Measurements from ENCODE around the gene ARHGAP23. TPM values are rescaled to one million over a fixed set of nuclear protein-coding genes. Genes with fewer than 3 reads are reported as not detected.

ARHGAP23 gene
- total and polyA plus RNA-seq, 2 donors (not counting 3 experiments of a cell fraction or from before 2014, with no cell fraction given): 25.4 to 190 TPM

DNA sequence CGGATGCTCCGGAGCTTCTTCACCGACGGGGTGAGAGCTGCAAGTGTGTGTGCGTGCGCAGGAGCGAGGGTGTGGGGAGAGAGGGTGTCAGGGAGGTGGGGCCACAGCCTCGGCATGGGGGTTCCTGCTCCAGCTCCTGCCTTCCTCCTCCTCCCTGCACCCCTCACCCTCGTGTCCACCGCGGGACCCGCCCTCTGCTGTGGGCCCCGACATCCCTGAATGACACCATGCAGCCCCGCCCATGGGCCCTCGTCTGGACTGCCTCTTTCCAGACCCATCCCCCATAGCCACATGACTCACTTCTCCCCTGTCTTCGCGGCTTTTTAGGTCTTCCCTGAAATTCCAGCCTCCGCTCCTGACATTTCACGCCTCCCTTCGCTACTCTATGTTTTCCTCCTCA, 41.6 kb downstream of the ARHGAP23 start:
- CTCF ChIA-PET: interaction anchor here (0.7 to 1.9 kb wide), 3 partner anchors 14 to 45 kb away, joined by 3 to 19 read pairs (median 5); no protein-coding TSS in a partner anchor
- no peak overlapping the region for H3K4me2 ChIP-seq (ENCODE audit: insufficient read depth, low read length)
- DNase-seq (ENCODE audit: low read depth, low spot score): peak; percentile 23
- H3K79me2 ChIP-seq (ENCODE audit: control insufficient read depth, insufficient read depth, low read length): peaks cover 58% of the 10 kb centered on the region
- no peaks in the 10 kb centered on the region for H4K20me1 ChIP-seq (replicated peaks; ENCODE audit: control insufficient read depth, extremely low read depth, insufficient read depth, low read length)
- no peak overlapping the region for H2AFZ ChIP-seq (ENCODE audit: low read depth, low read length)
- no peak for FAIRE-seq
- dilution Hi-C loops (cut with MboI; ENCODE audit: extremely low pct_ligation_motif_present, low sequenced_read_pairs): no loop called here
- peaks cover 21 to 45% of the 10 kb centered on the region in 2 experiments for H3K36me3 ChIP-seq (ENCODE audit: control insufficient read depth in 2 of 2, extremely low read depth in 1 of 2, insufficient read depth in 2 of 2, low read length in 2 of 2)
- H3K4me3 ChIP-seq (replicated peaks in 1 of 3; ENCODE audit: insufficient read depth in 1 of 3, low read depth in 1 of 3, low read length in 3 of 3): no peak overlapping the region
- POLR2A ChIA-PET: interaction anchor here (1.7 kb wide), 1 partner anchor 46 kb away, joined by 3 read pairs; no protein-coding TSS in a partner anchor
- H3K4me1 ChIP-seq (ENCODE audit: control insufficient read depth, extremely low read depth, insufficient read depth, low read length): peaks cover 36% of the 10 kb centered on the region
- BruUV-seq (replicated peaks): no TSS peak
- H3K27me3 ChIP-seq (ENCODE audit: control insufficient read depth in 2 of 2, insufficient read depth in 2 of 2, low read length in 2 of 2): no peaks in the 10 kb centered on the region
- TF ChIP-seq, protein P1, sequence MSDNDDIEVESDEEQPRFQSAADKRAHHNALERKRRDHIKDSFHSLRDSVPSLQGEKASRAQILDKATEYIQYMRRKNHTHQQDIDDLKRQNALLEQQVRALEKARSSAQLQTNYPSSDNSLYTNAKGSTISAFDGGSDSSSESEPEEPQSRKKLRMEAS (IDR thresholded peaks at IDR 0.05; ENCODE audit: insufficient read depth, insufficient read length): no peak
- no peak for TF ChIP-seq JUN (IDR thresholded peaks at IDR 0.05; ENCODE audit: borderline replicate concordance, insufficient read depth, insufficient read length, low read depth)
- no peak for TF ChIP-seq EZH2 (IDR thresholded peaks at IDR 0.05; ENCODE audit: borderline replicate concordance, low read depth, low read length, severe bottlenecking)
- no peak for TF ChIP-seq MYC (IDR thresholded peaks at IDR 0.05; ENCODE audit: low read depth, low read length)
- peak; percentile 23 for TF ChIP-seq FOS (IDR thresholded peaks at IDR 0.05; ENCODE audit: borderline replicate concordance, insufficient read depth, low read length)
- TF ChIP-seq POLR2A (IDR thresholded peaks at IDR 0.05; ENCODE audit: low read depth, low read length): peak; percentile 19
- no peak for TF ChIP-seq GATA2 (IDR thresholded peaks at IDR 0.05; ENCODE audit: insufficient read depth, insufficient read length, low read depth, low read length)
- TF ChIP-seq, protein P2, sequence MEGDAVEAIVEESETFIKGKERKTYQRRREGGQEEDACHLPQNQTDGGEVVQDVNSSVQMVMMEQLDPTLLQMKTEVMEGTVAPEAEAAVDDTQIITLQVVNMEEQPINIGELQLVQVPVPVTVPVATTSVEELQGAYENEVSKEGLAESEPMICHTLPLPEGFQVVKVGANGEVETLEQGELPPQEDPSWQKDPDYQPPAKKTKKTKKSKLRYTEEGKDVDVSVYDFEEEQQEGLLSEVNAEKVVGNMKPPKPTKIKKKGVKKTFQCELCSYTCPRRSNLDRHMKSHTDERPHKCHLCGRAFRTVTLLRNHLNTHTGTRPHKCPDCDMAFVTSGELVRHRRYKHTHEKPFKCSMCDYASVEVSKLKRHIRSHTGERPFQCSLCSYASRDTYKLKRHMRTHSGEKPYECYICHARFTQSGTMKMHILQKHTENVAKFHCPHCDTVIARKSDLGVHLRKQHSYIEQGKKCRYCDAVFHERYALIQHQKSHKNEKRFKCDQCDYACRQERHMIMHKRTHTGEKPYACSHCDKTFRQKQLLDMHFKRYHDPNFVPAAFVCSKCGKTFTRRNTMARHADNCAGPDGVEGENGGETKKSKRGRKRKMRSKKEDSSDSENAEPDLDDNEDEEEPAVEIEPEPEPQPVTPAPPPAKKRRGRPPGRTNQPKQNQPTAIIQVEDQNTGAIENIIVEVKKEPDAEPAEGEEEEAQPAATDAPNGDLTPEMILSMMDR (IDR thresholded peaks at IDR 0.05; ENCODE audit: extremely low read depth in 1 of 2, insufficient read depth in 1 of 2, low read depth in 1 of 2, low read length in 2 of 2): no peak
- no peaks in the 10 kb centered on the region for H3K9me1 ChIP-seq (replicated peaks; ENCODE audit: control insufficient read depth, extremely low read depth, insufficient read depth, low read length)
- no peaks in the 10 kb centered on the region for H3K9me3 ChIP-seq (replicated peaks; ENCODE audit: control insufficient read depth, insufficient read depth, low read length)
- intact Hi-C loops (cut with micrococcal nuclease): loop anchor here (1.0 kb wide), 1 partner anchor 26 kb away; no protein-coding TSS in a partner anchor
- peak overlapping the region; percentile 10 for H3K27ac ChIP-seq (ENCODE audit: insufficient read depth, low read depth, low read length)
- no peak overlapping the region for H3K9ac ChIP-seq (replicated peaks; ENCODE audit: extremely low read depth, insufficient read depth, low read length)
